GM19025 (cell line): ENCODE results near the gene SLC39A1.
A peak's percentile ranks its signal among the peaks of the same experiment; 100 is the strongest.
"Not testable (repeated sequence)": the region's sequence is repeated elsewhere in the genome, so short reads cannot be mapped to it uniquely, and the experiment has no call there.

Experiments
- ATAC-seq: cut with Tn5 transposase; IDR thresholded peaks from one replicate; pipeline ENCODE4 v1.9.1; 2021; ENCODE audit warnings: mild to moderate bottlenecking, low read depth, moderate library complexity; ENCODE audit not compliant: unreplicated experiment

SLC39A1 gene

DNA sequence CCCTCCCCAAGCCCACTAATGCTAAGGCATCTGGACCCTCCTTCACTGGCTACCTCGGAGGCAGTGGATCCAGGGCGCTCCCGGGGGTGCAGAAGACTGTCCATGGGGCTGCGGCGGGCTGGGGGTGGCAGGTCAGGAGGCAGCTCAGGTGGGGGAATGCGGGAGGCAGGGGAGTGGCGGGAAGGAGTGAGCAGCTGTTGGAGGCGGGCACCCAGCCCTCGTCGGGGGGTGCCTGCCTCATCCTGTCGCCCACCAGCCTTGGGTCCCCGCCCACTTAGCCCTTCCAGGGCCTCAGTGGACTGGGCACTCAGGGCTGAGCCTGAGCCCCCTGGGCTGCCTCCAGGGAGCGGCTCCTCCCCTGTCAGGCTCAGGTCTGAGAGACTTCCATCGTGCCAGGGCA is 29.9 kb downstream of the SLC39A1 start:
- ATAC-seq: no peak

DNA sequence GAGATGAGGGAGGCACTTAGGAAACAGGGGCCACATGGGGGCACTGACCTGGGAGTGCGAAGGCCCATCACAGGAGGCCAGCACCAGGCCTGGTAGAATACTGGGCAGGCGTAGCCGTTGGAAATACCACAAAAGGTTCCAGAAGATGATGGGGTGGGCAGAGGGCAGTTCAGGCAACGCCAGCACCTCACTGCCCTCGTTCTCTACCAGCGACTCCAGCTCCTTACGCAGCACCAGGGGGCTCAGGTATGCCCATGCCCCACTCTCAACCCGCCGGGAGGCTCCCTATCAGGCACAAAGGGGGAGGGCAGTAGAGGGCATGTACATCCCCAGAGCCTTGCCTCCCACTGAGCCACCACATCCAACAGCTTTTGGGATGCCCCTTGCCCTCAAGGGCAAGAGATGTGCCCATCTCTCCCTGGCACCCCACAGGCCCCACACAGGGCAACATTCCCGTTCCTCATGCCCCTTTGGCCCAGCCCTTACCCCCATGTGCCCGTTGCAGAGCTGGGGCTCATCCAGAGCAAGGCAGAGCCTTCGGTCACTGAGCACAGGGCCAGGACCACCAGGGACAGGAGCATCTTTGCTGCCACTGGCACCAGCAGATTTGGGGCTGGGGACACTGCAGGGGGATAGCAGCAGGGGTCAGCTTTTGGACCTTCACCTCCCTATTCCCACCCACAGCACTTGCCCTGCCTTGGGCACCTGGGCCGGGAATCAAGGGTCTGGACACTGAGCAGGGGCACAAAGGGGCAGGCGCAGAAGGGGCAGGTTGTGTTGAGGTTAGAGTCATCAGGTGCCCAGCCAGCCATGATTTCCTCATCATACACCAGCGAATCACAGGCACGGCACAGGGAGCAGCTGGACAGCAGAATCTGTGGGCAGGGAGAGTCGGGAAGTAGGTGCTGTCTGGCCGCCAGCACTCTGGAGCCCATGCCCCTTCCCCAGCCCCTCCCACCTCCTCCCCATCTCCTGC is 30.9 kb downstream of the SLC39A1 start:
- ATAC-seq: no peak

DNA sequence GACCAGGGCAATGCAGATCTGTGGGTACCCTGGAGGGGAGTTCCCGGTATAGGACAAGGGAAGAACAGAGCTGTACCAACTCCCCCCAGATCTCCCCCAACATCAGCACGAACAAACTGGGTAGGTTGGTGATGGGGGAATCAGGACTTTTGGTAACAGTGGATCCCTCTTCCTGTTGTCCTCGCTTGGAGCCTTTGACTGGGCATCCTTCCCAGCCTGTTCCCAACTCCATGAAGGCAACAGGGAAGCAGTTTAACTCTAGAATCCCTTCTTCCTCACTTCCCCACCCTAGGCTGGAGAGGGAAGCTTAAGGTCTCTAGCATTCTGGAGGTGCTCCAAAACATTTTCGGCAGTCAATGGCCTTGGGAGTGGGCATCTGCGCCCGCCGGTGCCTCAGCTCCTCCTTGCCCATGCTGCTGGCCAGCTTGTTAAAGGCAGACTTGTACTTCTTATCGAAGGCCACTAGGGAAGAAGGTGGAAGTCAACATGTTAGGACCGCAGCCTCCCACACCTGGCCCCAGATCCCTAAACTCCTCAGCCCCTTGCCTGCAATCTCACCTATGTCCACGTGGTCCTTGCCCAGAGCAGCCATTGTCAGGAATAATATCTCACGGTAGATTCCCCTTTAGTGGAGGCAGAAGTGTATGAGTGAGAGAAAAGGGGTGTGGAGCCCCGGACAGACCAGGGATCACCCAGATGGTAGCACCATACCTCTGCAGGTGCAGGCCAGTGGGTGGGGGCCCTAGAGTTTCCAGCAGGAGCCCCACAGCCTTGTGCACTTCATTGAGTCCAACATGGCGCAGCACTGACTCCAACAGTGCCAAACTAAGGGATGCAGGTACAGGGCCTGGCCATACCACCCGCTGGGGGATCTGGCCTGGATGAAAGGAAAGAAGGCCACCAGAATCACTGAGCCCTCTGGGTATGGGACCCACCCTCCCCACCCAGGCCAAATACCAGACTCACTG is 33.1 kb downstream of the SLC39A1 start:
- ATAC-seq: no peak

DNA sequence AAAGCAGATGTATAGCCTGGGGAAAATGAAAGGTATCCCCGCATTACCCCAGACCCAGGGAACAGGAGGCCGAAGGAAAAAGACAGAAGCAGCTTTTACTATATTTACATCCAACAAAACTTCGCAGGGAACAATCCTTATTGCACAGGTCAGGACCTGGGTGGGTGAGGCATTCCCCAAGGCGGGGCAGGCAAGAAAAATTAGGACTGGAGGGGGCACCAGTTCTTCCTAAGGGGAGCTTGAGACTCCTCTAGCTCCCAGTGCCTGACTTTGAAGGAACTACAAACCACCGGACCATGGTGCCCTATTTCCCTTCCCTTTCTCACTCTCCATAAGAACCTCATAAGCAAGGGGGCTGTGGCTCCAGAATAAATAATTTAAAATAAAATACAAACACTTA is 33.9 kb downstream of the SLC39A1 start:
- no peak for ATAC-seq

DNA sequence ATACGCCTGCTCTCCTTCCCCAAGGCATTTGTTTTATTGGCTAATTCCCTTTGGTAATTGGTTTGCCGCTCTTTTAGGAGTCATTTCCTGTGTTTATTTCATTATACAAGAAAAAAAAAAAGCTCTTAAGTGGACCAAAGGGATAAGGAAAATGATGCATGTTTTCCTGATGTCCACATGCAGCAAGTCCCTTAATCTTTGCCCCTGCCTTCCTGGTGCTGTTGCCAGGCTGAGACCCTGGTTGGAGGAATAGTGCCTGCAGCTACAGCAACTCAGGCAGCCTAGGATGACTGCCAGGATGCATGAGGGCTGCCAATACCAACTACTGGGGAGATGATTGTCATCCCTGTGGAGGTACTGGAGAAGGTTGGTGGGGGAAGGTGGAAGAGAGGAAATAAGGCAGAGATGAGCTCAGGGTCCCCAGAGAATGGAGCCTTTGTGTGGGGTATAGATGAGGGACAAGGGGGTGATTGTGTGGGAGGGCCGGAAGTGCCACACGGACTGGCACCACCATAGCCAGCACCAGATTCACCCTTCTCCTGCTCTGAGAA is 34.5 kb downstream of the SLC39A1 start:
- no peak for ATAC-seq

DNA sequence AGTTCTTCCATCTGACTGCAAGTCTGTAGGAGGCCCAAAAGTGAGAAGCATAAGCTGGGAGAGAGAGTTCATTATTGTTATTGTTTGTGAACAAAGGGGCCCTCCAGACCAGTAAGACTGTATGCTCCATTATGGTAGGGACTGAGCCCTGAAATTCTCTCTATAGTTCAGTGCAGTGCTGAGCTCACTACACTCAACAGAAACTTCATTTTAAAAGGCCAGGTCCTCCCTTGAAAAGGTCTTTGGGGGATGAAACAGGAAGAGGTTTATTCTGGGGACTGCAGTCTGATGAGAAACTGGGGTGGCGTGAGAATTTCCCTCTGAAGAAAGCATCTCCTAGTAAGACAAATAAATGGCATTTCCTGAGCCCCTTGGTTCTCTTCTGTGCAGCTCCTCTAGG is 35.1 kb downstream of the SLC39A1 start:
- ATAC-seq: no peak

DNA sequence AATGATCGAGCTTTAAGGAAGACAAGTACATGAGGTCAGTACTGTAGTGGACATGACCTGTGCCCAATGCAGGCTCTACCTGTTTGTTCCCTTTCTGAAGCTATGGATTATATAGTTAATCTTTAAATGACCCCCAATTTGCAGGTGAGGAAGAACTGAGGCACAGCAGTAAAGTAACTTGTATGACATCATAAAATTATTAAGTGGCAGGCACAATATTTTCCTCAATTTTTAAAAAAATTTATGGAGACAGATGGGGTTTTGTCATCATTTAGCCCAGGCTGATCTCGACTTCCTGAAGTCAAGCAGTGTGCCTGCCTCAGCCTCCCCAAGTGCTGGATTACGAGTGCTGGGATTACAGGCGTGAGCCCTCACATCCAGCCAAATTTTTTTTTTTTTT is 36.9 kb downstream of the SLC39A1 start:
- no peak for ATAC-seq

DNA sequence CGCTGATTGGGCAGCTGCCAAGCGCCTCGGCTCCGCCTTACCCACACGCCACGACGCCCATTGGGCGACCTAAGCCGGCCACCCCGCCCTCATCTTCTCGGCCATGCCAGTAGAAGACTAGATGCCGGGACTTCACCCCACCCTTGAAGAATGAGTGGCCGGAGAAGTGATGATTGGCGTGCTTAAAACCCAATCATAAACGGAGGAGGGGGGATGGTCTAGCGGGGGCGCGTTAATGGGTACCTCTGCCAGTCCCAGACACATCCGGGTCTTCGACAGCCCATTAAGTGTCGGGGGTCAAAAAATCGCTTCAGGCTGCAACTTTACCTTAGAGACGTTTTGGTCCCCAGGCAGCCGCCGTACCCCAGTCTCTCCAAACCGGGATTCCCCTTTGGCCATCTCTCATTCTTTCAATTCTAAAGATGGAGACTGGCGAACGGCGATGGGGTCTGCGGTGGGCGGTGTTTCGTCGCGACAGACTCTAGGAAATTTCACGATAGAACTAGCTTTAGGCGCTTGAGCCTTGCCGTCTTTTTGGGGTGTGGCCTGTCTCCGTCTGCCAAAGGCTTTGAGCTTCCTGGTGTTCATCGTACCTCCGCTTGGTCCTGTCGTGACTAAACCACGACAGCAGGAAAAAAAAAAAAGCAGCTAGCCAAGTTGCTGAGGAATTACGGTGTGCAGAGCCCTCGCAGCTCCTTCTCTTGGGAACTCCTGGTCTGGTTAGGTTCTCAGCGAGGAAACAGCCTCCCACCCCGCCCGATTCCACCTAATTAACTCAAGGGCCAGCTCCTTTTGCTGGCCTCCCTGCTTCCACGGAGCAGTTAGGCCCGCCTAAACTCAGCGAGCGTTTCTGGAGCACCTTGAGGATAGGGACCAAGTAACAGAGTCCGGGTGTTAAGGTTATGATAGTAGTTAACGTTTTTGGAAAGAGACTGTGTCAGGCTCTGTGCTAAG is 40.1 kb downstream of the SLC39A1 start, which contains the start of gene GATAD2B:
Gene GATAD2B (minus strand): TSS at position 1 of the 954 bp plus-strand sequence. CDS start 94,625 bp downstream, outside the sequence.
- ATAC-seq: peak; percentile 95

DNA sequence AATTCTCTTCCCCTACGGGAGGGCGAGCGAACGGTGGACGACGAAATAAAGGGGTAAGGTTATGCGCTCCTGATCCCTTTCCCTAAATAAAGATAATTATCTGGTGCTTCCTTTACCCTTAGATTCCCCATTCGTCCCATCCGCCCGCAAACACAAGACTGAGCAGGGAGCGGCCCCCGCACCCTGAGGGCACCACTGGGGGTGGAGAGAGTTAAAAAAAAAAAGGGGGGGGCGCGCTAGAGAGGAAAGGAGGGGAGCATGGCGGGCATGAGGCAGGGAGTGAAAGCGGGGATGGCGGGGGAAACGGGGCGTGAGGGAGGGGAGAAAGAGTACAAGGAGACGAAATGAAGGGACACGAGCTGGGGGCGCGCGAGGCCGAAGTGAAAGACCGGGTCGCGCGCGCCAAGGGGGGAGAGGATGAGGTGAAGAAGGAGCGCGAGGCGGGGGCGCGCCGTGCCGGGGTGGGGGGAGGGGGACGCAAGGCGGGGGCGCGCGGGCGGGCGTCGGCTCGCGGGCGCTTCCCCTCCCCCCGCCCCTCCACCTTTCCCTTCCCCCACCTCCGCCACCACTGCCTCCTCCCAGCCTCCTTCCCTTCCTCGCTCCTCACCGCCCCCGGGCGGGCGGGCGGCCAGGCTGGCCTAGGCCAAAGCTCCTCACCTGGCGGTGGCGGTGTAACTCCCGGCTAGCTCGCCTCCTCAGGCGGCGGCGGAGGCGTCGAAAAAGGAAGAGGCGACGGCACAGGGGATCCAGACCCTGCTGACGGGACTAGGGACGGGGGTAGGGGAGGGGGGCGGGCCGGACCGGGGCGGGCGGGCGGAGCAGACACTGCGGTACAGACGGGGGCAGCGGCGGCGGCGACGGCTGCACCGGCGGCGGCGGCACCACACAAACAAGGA is 41.0 kb downstream of the SLC39A1 start:
- ATAC-seq: peak; percentile 16

DNA sequence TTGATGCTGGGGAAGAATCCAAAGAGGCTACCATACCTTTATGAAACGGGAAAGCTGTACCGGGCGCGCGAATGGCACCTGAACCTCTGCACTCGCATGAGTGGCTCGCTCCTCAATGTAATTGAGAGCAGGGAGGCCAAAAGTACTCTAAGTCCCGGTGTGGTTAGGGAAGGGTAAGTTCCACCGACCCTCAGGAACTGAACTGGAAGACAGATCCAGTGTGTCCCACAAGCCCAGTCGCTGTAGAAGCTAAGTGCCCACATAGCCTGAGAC is 41.6 kb downstream of the SLC39A1 start:
- ATAC-seq: no peak

DNA sequence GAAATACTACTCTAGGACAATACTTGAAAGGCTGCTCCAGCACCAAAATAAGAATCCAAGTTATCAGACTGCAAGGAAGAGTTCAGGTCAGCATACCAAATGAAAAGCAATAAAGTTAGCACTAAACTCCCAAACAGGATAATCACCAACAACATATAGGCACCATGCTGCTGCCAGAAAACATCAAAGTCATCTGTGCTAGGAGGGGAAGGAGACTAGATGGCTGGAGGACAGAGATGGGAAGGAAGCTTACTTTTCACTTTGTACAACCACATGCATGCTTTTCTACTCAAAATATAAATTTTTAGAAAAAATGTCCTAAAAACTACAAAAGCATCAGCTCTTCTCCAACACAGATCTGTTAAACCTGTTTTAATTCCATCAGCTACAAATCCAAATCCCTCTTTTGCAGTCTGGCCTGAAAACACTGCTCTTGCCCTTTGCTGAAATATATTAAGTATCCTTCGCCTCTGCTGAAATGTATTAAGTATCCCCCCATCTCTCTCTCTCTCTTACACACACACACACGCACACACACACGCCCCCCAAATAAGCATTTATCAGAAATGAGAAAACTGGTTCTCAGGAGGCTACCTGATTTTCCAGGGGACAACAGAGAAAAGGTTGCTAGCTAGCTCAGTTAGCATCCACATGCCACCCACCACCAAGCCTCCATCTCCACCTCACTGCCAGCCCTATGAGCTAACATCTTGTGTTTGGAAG is 42.1 kb downstream of the SLC39A1 start:
- no peak for ATAC-seq

DNA sequence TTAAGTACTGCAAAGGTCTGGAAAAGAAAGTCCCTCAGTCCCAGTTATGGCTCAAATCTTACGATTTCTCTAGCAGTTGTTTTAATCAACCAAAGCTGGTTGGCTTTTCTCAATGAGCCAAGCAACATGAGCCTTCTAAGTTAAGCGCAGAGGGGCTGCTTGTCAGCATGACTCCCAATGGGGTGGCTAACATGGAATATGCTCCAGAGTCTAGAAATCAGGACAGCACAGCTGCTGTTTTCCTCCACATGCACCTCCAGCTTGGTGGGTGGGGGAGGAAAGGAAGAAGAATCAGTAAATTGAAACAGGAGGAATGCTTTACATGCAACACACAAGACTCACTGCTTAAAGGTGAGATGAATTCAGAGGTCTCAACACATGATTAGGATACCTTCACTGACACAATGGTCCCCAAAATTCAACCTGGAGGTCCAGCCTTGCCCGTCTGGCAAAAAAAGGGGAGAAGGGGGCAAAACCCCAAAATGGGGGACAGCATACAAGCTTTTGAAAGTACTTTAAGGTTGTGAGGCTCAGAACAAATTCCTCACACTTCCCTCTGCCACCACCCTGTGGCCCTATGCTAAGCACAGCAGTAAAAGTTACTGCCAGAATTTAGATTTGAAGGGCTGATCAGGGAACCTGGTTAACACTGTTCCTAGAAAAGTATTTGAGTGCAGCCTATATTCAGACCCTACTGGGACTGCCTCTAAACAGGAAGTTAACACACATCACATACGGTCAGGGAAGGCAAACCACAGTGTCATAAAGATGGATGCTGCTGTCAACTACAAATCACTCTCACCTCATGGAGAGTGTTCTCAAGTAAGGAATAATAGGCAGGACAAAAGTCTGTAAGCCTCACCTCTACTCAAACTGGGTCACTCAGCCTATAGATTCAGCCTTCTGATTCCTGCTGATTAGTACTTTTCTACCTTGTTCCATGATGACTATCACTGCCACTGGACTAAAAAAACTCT is 43.2 kb downstream of the SLC39A1 start:
- ATAC-seq: no peak

DNA sequence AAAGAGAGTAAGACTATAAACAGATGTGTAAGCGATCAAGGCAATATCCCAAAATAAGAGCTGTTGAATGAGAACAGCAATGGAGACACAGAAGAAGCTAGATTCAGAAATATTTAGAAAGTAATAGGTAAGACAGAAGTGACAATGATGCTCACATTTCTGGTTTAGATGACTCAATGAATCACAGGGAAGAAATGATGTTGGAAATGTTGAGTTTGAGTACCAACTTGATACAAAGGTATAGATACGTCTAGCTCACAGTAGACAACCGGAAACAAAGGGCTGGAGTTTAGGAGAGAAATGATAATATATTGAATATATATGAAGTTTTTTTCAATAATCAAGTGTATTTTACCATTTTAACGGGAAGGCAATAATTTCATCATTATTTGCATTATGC is 47.0 kb downstream of the SLC39A1 start:
- no peak for ATAC-seq

DNA sequence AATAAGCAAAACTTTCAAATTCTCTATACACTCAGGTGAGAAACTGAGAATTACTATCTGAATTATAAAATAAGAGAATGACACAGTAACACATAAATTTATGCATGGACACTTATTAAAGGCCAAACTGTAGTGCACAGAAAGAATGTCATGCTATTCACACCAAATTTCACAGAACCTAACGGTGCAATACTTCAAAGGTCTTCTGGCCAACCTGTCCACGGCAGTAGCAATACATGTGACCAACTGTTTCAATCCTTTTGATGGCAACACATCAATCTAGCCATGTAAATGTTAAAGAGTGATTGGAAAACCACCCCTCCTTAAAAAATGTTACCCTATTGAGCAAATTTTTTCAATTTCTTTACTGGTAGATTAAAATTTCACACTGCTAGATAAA is 51.0 kb downstream of the SLC39A1 start:
- ATAC-seq: no peak

DNA sequence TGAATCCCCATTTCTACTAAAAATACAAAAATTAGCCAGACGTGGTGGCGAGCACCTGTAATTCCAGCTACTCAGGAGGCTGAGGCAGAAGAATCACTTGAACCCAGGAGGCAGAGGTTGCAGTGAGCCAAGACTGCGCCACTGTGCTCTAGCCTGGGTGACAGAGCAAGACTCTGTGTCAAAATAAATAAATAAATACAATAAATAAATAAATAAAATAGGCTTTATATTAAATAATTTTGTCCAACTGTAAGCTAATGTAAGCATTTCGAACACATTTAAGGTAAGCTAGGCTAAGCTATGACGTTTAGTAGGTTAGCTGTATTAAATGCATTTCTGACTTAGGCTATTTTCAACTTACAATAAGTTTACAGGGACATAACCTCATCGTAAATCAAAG is 52.8 kb downstream of the SLC39A1 start:
- not testable (repeated sequence) for ATAC-seq
